ENCODE results near the gene TRIM26.
A peak's percentile ranks its signal among the peaks of the same experiment; 100 is the strongest.

Gene TRIM26

DNA sequence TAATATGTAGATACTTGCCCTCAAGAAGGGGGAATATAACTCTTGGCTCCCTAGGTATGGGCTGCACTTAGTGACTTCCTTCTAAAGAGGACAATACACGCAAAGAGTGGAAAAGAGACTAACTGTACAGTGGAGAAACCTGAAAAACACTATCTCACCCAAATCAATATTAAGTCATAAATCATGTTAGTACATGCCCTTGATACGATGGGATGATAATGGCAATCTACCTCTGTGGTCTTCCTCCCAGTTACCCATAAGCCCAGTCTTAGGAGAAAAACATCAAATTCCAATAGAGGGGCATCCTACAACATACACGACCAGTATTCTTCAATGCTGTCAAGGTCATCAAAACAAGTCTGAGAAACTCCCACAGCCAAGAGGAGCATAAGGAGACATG is 1.3 kb downstream of the TRIM26 start:
- H3K4me3 ChIP-seq (ENCODE audit: low read depth, low read length): peak overlapping the region; percentile 98
- no peak for DNase-seq (ENCODE audit: low read depth)
- TF ChIP-seq CTCF (IDR thresholded peaks at IDR 0.05; ENCODE audit: low read depth, low read length) (no peak), POLR2A (IDR thresholded peaks at IDR 0.05; ENCODE audit: extremely low read depth, insufficient read length) (no peak), MYC (IDR thresholded peaks at IDR 0.05; ENCODE audit: low read depth, low read length) (no peak)
- TF ChIP-seq, protein P1, sequence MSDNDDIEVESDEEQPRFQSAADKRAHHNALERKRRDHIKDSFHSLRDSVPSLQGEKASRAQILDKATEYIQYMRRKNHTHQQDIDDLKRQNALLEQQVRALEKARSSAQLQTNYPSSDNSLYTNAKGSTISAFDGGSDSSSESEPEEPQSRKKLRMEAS (IDR thresholded peaks at IDR 0.05; ENCODE audit: low read depth, low read length): no peak

GRCh38 chr6:30211306-30211705 is 1.9 kb downstream of the TRIM26 start:
- no peak for DNase-seq (ENCODE audit: low read depth)
- H3K4me3 ChIP-seq (ENCODE audit: low read depth, low read length): peak overlapping the region; percentile 98
- TF ChIP-seq CTCF (IDR thresholded peaks at IDR 0.05; ENCODE audit: low read depth, low read length): no peak
- TF ChIP-seq MYC (IDR thresholded peaks at IDR 0.05; ENCODE audit: low read depth, low read length): no peak
- no peak for TF ChIP-seq POLR2A (IDR thresholded peaks at IDR 0.05; ENCODE audit: extremely low read depth, insufficient read length)
- TF ChIP-seq, protein P1 (IDR thresholded peaks at IDR 0.05; ENCODE audit: low read depth, low read length): no peak

DNA sequence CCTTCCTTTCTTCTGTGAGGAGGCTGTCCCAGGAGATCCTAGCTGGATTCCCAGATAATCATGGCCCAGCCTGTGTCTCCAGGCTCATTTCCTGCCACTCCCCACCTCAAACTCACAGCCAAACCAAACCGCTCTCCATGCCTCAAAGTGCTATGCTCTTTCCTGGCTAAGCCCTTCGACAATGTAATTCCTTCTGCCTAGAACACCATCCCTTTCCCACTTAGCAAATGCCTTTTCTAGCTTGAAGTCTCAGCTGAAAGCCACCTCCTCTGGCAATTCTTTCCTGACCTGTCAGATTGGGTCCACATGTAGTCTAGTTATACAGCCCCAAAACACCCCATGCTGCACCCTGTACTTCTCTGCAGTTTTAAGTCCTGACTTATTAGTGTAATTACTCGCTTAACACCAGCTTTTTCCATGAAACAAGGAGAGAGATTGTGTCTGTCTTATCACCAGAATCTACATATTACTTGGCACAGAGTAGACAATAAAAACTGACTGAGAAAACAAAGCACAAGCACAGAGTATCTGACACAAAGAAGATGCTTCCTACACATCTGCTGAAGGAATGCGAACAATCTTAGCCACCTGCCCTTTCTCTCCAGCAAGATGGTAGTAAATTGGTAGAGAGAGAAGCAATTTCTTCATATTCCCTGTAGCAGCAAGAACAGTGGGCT is 5.4 kb downstream of the TRIM26 start:
- H3K4me3 ChIP-seq (ENCODE audit: low read depth, low read length): no peak overlapping the region
- TF ChIP-seq, protein P1 (IDR thresholded peaks at IDR 0.05; ENCODE audit: low read depth, low read length): no peak
- TF ChIP-seq POLR2A (IDR thresholded peaks at IDR 0.05; ENCODE audit: extremely low read depth, insufficient read length): no peak
- no peak for DNase-seq (ENCODE audit: low read depth)

DNA sequence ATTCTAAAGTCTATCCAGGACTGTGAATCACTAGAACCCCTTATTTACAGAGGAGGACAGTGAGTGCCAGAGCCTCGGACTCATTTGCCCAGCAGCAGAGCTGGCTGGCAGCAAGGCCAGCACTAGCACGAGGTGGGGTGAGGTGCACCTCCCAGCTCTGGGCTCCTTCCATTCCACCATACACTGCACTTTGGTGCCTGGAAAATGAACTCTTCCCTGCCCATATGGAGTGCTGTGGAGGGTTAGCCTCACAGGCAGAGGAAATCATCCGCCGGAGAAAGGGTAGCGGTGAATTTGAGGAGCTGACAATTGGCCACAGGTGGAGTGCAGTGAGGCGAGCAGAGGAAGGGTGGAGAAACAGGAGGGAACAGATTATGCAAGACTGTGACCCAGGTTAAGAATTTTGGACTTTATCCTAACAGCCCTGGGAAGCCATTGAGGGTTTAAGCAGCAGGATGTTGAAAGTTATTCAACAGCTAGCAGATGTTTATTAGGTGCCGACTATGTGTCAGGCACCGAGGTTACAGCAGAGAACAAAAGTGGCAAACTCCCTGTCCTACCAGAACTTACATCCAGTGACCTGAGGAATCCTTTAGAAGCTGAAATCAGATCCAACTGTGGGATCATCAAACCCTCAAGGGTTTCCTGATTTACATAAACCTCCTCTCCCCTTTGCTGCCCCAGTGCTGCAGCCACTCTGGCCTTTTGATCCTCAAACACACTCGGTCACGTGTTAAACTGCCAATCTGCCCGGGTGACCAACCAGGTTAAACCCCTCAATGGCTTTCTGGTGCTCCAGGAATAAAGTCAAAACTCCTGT is 6.2 kb downstream of the TRIM26 start:
- H3K4me3 ChIP-seq (ENCODE audit: low read depth, low read length): no peak overlapping the region
- no peak for DNase-seq (ENCODE audit: low read depth)
- TF ChIP-seq MYC (IDR thresholded peaks at IDR 0.05; ENCODE audit: low read depth, low read length) (no peak), POLR2A (IDR thresholded peaks at IDR 0.05; ENCODE audit: extremely low read depth, insufficient read length) (no peak), CTCF (IDR thresholded peaks at IDR 0.05; ENCODE audit: low read depth, low read length) (no peak)
- TF ChIP-seq, protein P1 (IDR thresholded peaks at IDR 0.05; ENCODE audit: low read depth, low read length): no peak

DNA sequence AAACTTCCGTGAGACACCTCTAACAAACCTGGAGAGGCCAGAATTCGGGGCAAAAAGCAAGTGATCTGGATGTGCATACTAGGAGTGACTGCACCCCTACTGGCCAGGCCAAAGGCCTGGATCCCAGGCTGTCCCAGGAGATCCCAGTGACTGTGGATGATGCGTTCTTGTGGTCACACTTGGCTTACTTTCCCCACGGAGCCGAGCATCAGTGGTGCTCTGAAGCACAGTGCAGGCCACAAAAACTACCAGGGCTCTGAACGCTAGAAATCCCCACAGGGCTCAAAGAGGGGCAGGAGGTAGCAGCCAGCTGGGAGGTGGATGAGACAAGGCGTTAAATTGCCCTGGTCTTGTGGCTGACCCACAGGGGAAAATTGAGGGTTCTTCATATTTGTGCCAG is 7.1 kb downstream of the TRIM26 start:
- H3K4me3 ChIP-seq (ENCODE audit: low read depth, low read length): no peak overlapping the region
- no peak for TF ChIP-seq CTCF (IDR thresholded peaks at IDR 0.05; ENCODE audit: low read depth, low read length)
- TF ChIP-seq, protein P1 (IDR thresholded peaks at IDR 0.05; ENCODE audit: low read depth, low read length): no peak
- TF ChIP-seq MYC (IDR thresholded peaks at IDR 0.05; ENCODE audit: low read depth, low read length): no peak
- no peak for TF ChIP-seq POLR2A (IDR thresholded peaks at IDR 0.05; ENCODE audit: extremely low read depth, insufficient read length)
- no peak for DNase-seq (ENCODE audit: low read depth)

DNA sequence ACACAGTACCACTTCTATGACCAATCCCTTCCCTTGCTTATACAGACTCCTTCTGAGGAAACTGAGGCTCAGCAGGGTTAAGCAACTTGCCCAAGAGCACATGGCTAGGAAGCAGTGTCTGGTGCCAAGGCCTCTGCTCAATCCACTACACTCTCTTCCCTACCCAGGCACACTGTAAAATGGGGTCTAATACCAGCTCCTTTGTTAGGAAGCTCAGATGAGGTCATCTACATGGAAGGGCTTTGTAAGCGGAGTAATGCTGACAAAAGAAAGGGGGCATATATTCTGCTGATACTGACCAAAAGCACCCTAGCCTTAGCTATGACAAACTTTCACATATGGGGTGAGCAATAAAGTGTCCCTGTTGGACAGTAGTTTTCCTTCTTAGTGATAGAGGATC is 9.1 kb downstream of the TRIM26 start:
- no peak overlapping the region for H3K4me3 ChIP-seq (ENCODE audit: low read depth, low read length)
- TF ChIP-seq, protein P1 (IDR thresholded peaks at IDR 0.05; ENCODE audit: low read depth, low read length): no peak
- TF ChIP-seq CTCF (IDR thresholded peaks at IDR 0.05; ENCODE audit: low read depth, low read length): no peak
- TF ChIP-seq MYC (IDR thresholded peaks at IDR 0.05; ENCODE audit: low read depth, low read length): no peak
- no peak for TF ChIP-seq POLR2A (IDR thresholded peaks at IDR 0.05; ENCODE audit: extremely low read depth, insufficient read length)
- DNase-seq (ENCODE audit: low read depth): no peak
